K562 (cell line): ENCODE measurements around the gene NFE2. TPM values are rescaled to one million over a fixed set of nuclear protein-coding genes. Genes with fewer than 3 reads are reported as not detected.

Experiments used
- CBFA2T2 ChIP-seq: fragments of 450-650 bp; conservative IDR thresholded peaks from 2 replicates; pipeline ENCODE4 v1.6.1; 2017; ENCODE audit warnings: mild to moderate bottlenecking
- CC2D1A ChIP-seq: fragments of 450-650 bp; IDR thresholded peaks from 2 replicates; pipeline ENCODE4 v1.6.1; 2017; ENCODE audit warnings: mild to moderate bottlenecking
- HDAC6 ChIP-seq: IDR thresholded peaks from 2 replicates; pipeline ENCODE4 v1.6.1; 2012; ENCODE audit warnings: low read depth, mild to moderate bottlenecking, control low read depth, inconsistent platforms, low read length, moderate library complexity
- HNRNPLL ChIP-seq: fragments of 200-400 bp; formaldehyde crosslinking; IDR thresholded peaks from 2 replicates; pipeline ENCODE4 v1.6.1; 2017; ENCODE audit warnings: low read length, low read depth, mild to moderate bottlenecking; ENCODE audit not compliant: poor library complexity, severe bottlenecking
- KLF1 ChIP-seq: fragments of 450-650 bp; IDR thresholded peaks from 2 replicates; pipeline ENCODE4 v1.6.1; 2016; ENCODE audit warnings: missing genetic modification characterization, missing compliant biosample characterization
- NEUROD1 ChIP-seq: fragments of 150-350 bp; IDR thresholded peaks from 2 replicates; pipeline ENCODE4 v1.6.1; 2014; ENCODE audit warnings: borderline replicate concordance, low read length, low read depth; ENCODE audit not compliant: partially characterized antibody
- NR2F6 ChIP-seq: fragments of 450-650 bp; formaldehyde crosslinking; IDR thresholded peaks from 2 replicates; pipeline ENCODE4 v1.4.0; 2020; ENCODE audit warnings: mild to moderate bottlenecking
- PHB ChIP-seq: fragments of 250-450 bp; sonication (Bioruptor Pico); IDR thresholded peaks from 2 replicates; pipeline ENCODE4 v1.5.0; 2021
- PHF21A ChIP-seq: fragments of 450-650 bp; IDR thresholded peaks from 2 replicates; pipeline ENCODE4 v1.6.1; 2017; ENCODE audit warnings: low read depth, borderline replicate concordance
- RAD51 ChIP-seq: fragments of 450-650 bp; IDR thresholded peaks from 2 replicates; pipeline ENCODE4 v1.7.1; 2016; ENCODE audit warnings: low read depth, mild to moderate bottlenecking, borderline replicate concordance
- RBBP5 ChIP-seq: fragments of 200-600 bp; sonication (generic); IDR thresholded peaks from 2 replicates; pipeline ENCODE4 v1.6.1; 2012; ENCODE audit warnings: borderline replicate concordance, mild to moderate bottlenecking, low read length, control low read depth, inconsistent platforms; ENCODE audit not compliant: insufficient read depth, poor library complexity, severe bottlenecking
- ZNF274 ChIP-seq: IDR thresholded peaks from 2 replicates; pipeline ENCODE4 v1.6.1; 2011; ENCODE audit warnings: low read depth, mild to moderate bottlenecking, low read length, moderate library complexity, borderline replicate concordance
- polyA plus RNA-seq, 8 experiments: library from polyadenylated mRNA; depleted of rRNA in 4 of 8; stranded (reverse) in 5 of 8; unstranded in 3 of 8; fragments of >200 nt; fragmentation: Nextera tagmentation in 2 of 8; fragmentation: Illumina TruSeq in 1 of 8; extraction: Ambion mirVana in 2 of 8; extraction: Trizol in 1 of 8; gene quantifications; 2 replicates each; pipeline versions ENCODE4 v1.2.1 to v1.2.3, GENCODE V29; 2011 to 2014; ENCODE audit warnings: inconsistent platforms in 1 of 8, missing spikeins in 1 of 8
- total RNA-seq, 7 experiments: library from RNA; depleted of rRNA in 6 of 7; stranded (reverse); fragments of >200 nt in 6 of 7; fragmentation: Illumina TruSeq in 2 of 7; extraction: Trizol in 2 of 7; gene quantifications; 2 replicates each; pipeline versions ENCODE4 v1.2.1 to v1.2.3, GENCODE V29; 2011 to 2021; ENCODE audit warnings: low replicate concordance in 1 of 7
- TF ChIP-seq, protein P1 (sequence below), 2 experiments: fragments of 450-650 bp; IDR thresholded peaks; 2 replicates each; pipeline ENCODE4 v1.6.1; 2016
- TF ChIP-seq, protein P2 (sequence below): sonication (generic); formaldehyde crosslinking; IDR thresholded peaks from 2 replicates; pipeline ENCODE4 v1.8.0; 2022; ENCODE audit warnings: mild to moderate bottlenecking, missing genetic modification reagents

NFE2 gene
- total and polyA plus RNA-seq, 9 of the 15 experiments (the other 6 are each of a cell fraction or from before 2014, with no cell fraction given): 12.3 to 282 (median 208) TPM

GRCh38 chr12:54287261-54288157, 13.3 kb downstream of the NFE2 start (continued):
- no peak for TF ChIP-seq HDAC6
- TF ChIP-seq ZNF274: no peak
- no peak for TF ChIP-seq PHB (CRISPR knock-in tag)
- TF ChIP-seq RBBP5: no peak
- TF ChIP-seq, protein P1, sequence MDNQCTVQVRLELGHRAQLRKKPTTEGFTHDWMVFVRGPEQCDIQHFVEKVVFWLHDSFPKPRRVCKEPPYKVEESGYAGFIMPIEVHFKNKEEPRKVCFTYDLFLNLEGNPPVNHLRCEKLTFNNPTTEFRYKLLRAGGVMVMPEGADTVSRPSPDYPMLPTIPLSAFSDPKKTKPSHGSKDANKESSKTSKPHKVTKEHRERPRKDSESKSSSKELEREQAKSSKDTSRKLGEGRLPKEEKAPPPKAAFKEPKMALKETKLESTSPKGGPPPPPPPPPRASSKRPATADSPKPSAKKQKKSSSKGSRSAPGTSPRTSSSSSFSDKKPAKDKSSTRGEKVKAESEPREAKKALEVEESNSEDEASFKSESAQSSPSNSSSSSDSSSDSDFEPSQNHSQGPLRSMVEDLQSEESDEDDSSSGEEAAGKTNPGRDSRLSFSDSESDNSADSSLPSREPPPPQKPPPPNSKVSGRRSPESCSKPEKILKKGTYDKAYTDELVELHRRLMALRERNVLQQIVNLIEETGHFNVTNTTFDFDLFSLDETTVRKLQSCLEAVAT (IDR thresholded peaks at IDR 0.05): peak; percentile 44 to 56; a peak in 3 of 4 replicates
- TF ChIP-seq, protein P2, sequence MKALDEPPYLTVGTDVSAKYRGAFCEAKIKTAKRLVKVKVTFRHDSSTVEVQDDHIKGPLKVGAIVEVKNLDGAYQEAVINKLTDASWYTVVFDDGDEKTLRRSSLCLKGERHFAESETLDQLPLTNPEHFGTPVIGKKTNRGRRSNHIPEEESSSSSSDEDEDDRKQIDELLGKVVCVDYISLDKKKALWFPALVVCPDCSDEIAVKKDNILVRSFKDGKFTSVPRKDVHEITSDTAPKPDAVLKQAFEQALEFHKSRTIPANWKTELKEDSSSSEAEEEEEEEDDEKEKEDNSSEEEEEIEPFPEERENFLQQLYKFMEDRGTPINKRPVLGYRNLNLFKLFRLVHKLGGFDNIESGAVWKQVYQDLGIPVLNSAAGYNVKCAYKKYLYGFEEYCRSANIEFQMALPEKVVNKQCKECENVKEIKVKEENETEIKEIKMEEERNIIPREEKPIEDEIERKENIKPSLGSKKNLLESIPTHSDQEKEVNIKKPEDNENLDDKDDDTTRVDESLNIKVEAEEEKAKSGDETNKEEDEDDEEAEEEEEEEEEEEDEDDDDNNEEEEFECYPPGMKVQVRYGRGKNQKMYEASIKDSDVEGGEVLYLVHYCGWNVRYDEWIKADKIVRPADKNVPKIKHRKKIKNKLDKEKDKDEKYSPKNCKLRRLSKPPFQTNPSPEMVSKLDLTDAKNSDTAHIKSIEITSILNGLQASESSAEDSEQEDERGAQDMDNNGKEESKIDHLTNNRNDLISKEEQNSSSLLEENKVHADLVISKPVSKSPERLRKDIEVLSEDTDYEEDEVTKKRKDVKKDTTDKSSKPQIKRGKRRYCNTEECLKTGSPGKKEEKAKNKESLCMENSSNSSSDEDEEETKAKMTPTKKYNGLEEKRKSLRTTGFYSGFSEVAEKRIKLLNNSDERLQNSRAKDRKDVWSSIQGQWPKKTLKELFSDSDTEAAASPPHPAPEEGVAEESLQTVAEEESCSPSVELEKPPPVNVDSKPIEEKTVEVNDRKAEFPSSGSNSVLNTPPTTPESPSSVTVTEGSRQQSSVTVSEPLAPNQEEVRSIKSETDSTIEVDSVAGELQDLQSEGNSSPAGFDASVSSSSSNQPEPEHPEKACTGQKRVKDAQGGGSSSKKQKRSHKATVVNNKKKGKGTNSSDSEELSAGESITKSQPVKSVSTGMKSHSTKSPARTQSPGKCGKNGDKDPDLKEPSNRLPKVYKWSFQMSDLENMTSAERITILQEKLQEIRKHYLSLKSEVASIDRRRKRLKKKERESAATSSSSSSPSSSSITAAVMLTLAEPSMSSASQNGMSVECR (CRISPR knock-in tag): no peak; the same call in 1 of the 2 replicates
- no peak for TF ChIP-seq KLF1 (tag)
- 0 out of 2 replicates have a peak, but pooled peaks have one; percentile 41 for TF ChIP-seq NR2F6 (CRISPR knock-in tag)
- TF ChIP-seq NEUROD1: no peak
- TF ChIP-seq CC2D1A: no peak
- no peak for TF ChIP-seq CBFA2T2
- TF ChIP-seq RAD51: no peak
- TF ChIP-seq HNRNPLL: no peak
- TF ChIP-seq PHF21A: no peak
